HepG2 (cell line): ENCODE data around the gene TMEM117. TPM values are rescaled to one million over a fixed set of nuclear protein-coding genes. Genes with fewer than 3 reads are reported as not detected.

ENCODE experiments used
- CC2D1A ChIP-seq: sonication (generic); formaldehyde crosslinking; IDR thresholded peaks from 2 replicates; pipeline ENCODE4 v1.8.1; 2023; ENCODE audit warnings: mild to moderate bottlenecking, missing genetic modification reagents
- JUNB ChIP-seq: sonication (generic); formaldehyde crosslinking; IDR thresholded peaks from 2 replicates; pipeline ENCODE4 v1.8.0; 2022; ENCODE audit warnings: missing genetic modification reagents, mild to moderate bottlenecking, borderline replicate concordance
- KLF16 ChIP-seq, 2 experiments: sonication (generic) in 1 of 2; formaldehyde crosslinking in 1 of 2; IDR thresholded peaks; 2 replicates each; pipeline versions ENCODE4 v1.6.1 to v1.8.0; 2016 to 2023; ENCODE audit warnings: missing genetic modification reagents in 2 of 2, missing compliant biosample characterization in 1 of 2
- MEIS2 ChIP-seq: sonication (generic); formaldehyde crosslinking; IDR thresholded peaks from 2 replicates; pipeline ENCODE4 v1.9.0; 2021; ENCODE audit warnings: mild to moderate bottlenecking, missing genetic modification reagents
- MYC ChIP-seq: sonication (generic); formaldehyde crosslinking; IDR thresholded peaks from 2 replicates; pipeline ENCODE4 v1.9.0; 2021; ENCODE audit warnings: missing genetic modification reagents, borderline replicate concordance
- NCOA1 ChIP-seq: sonication (generic); formaldehyde crosslinking; IDR thresholded peaks from 2 replicates; pipeline ENCODE4 v1.9.0; 2021; ENCODE audit warnings: missing genetic modification reagents
- POLR2G ChIP-seq: fragments of 200-400 bp; formaldehyde crosslinking; IDR thresholded peaks from 2 replicates; pipeline ENCODE4 v1.6.1; 2018; ENCODE audit warnings: mild to moderate bottlenecking, low read depth, low read length, moderate library complexity
- ZNF121 ChIP-seq: sonication (generic); formaldehyde crosslinking; IDR thresholded peaks from 2 replicates; pipeline ENCODE4 v1.5.0; 2020; ENCODE audit warnings: mild to moderate bottlenecking, missing genetic modification reagents
- ZNF496 ChIP-seq: sonication (generic); formaldehyde crosslinking; IDR thresholded peaks from 2 replicates; pipeline ENCODE4 v1.8.1; 2023; ENCODE audit warnings: mild to moderate bottlenecking, moderate library complexity, missing genetic modification reagents; ENCODE audit not compliant: insufficient replicate concordance
- polyA plus RNA-seq, 8 experiments: library from polyadenylated mRNA; depleted of rRNA in 3 of 8; stranded (reverse) in 7 of 8; unstranded in 1 of 8; fragments of >200 nt; fragmentation: Illumina TruSeq in 4 of 8; extraction: Trizol in 4 of 8; gene quantifications; 2 replicates each; pipeline versions ENCODE4 v1.2.1 to v1.2.3, GENCODE V29; 2011 to 2016; ENCODE audit warnings: low read depth in 4 of 8, missing spikeins in 1 of 8, mixed read lengths in 1 of 8; ENCODE audit not compliant: insufficient read depth in 1 of 8
- total RNA-seq, 5 experiments: library from RNA; depleted of rRNA; stranded (reverse); fragments of >200 nt; fragmentation: Illumina TruSeq; extraction: Trizol; gene quantifications; 2 replicates each; pipeline ENCODE4 v1.2.3, GENCODE V29; 2016; ENCODE audit warnings: low read depth in 1 of 5
- TF ChIP-seq, protein P1 (sequence below): IDR thresholded peaks from 2 replicates; pipeline ENCODE4 v1.6.1; 2012; ENCODE audit warnings: low read length, improper control_type of control experiment
- TF ChIP-seq, protein P2 (sequence below): sonication (generic); formaldehyde crosslinking; IDR thresholded peaks from 2 replicates; pipeline ENCODE4 v1.9.0; 2021; ENCODE audit warnings: missing genetic modification reagents, mild to moderate bottlenecking, borderline replicate concordance
- TF ChIP-seq, protein P3 (sequence below): sonication (generic); formaldehyde crosslinking; IDR thresholded peaks from 2 replicates; pipeline ENCODE4 v1.8.0; 2023; ENCODE audit warnings: mild to moderate bottlenecking, missing genetic modification reagents
- TF ChIP-seq, protein P4 (sequence below), 2 experiments: sonication (generic) in 1 of 2; formaldehyde crosslinking in 1 of 2; IDR thresholded peaks; 2 replicates each; pipeline versions ENCODE4 v1.4.0 to v1.6.1; 2016 to 2020; ENCODE audit warnings: borderline replicate concordance in 1 of 2, low read depth in 1 of 2, mild to moderate bottlenecking in 1 of 2, missing genetic modification reagents in 1 of 2

The TMEM117 gene
- total and polyA plus RNA-seq, 2 of the 13 experiments (the other 11 are each of a cell fraction or from before 2014, with no cell fraction given): 2.8 to 8.5 TPM

DNA sequence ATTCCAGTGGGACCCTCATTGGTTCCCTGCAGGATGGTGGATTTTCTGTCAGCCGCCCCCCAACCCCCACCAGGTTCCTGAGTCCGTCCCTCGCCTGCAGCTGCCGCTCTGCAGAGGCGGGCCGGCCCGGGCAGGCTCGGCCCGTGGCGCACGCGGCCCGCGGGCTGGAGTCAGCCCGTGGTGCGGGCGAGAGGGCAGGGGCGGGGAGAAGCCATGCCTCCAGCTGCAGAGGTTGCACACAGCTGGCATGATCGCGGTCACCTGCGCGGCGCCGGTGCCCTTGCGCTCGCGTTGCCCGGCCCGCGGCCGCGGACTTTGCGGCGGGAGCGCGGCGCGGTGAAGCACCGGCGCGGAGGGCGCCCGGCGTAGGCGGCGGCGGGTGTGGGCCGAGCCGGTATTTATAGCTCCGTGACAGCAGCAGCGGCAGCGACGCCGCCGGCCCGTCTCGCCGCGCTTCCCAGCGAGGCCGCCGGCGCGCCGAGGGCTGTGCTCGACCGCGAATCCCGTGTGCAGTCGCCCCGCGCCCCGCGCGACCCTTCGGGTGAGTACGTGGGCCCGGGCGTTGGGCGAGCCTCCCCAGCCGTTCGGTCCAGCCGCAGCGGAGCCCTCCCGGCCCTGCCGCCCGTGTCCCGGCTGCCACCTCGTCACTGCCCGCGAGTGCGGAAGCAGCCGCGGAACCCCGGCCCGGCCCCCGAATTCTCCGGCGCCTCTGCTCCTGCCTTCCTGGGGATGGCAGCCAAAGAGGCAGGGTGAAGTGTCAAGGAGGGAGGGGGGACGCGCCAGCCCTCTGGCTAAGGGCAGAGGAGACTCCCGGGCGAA lies at the start of gene TMEM117 (continued):
- TF ChIP-seq CC2D1A (CRISPR knock-in tag) (no peak), ZNF496 (no peak), POLR2G (peak; percentile 52), MEIS2 (CRISPR knock-in tag) (no peak; the same call in 1 of the 2 replicates), NCOA1 (CRISPR knock-in tag) (no peak), KLF16 (CRISPR knock-in tag; IDR thresholded peaks at IDR 0.05) (no peak), ZNF121 (CRISPR knock-in tag) (no peak), MYC (CRISPR knock-in tag) (peak; percentile 69), JUNB (CRISPR knock-in tag) (no peak)
- TF ChIP-seq, protein P1, sequence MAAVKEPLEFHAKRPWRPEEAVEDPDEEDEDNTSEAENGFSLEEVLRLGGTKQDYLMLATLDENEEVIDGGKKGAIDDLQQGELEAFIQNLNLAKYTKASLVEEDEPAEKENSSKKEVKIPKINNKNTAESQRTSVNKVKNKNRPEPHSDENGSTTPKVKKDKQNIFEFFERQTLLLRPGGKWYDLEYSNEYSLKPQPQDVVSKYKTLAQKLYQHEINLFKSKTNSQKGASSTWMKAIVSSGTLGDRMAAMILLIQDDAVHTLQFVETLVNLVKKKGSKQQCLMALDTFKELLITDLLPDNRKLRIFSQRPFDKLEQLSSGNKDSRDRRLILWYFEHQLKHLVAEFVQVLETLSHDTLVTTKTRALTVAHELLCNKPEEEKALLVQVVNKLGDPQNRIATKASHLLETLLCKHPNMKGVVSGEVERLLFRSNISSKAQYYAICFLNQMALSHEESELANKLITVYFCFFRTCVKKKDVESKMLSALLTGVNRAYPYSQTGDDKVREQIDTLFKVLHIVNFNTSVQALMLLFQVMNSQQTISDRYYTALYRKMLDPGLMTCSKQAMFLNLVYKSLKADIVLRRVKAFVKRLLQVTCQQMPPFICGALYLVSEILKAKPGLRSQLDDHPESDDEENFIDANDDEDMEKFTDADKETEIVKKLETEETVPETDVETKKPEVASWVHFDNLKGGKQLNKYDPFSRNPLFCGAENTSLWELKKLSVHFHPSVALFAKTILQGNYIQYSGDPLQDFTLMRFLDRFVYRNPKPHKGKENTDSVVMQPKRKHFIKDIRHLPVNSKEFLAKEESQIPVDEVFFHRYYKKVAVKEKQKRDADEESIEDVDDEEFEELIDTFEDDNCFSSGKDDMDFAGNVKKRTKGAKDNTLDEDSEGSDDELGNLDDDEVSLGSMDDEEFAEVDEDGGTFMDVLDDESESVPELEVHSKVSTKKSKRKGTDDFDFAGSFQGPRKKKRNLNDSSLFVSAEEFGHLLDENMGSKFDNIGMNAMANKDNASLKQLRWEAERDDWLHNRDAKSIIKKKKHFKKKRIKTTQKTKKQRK: no peak
- TF ChIP-seq, protein P2, sequence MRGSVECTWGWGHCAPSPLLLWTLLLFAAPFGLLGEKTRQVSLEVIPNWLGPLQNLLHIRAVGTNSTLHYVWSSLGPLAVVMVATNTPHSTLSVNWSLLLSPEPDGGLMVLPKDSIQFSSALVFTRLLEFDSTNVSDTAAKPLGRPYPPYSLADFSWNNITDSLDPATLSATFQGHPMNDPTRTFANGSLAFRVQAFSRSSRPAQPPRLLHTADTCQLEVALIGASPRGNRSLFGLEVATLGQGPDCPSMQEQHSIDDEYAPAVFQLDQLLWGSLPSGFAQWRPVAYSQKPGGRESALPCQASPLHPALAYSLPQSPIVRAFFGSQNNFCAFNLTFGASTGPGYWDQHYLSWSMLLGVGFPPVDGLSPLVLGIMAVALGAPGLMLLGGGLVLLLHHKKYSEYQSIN (CRISPR knock-in tag): no peak
- TF ChIP-seq, protein P3, sequence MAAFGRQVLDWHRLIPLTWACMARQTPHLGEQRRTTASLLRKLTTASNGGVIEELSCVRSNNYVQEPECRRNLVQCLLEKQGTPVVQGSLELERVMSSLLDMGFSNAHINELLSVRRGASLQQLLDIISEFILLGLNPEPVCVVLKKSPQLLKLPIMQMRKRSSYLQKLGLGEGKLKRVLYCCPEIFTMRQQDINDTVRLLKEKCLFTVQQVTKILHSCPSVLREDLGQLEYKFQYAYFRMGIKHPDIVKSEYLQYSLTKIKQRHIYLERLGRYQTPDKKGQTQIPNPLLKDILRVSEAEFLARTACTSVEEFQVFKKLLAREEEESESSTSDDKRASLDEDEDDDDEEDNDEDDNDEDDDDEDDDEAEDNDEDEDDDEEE: no peak
- TF ChIP-seq, protein P4, sequence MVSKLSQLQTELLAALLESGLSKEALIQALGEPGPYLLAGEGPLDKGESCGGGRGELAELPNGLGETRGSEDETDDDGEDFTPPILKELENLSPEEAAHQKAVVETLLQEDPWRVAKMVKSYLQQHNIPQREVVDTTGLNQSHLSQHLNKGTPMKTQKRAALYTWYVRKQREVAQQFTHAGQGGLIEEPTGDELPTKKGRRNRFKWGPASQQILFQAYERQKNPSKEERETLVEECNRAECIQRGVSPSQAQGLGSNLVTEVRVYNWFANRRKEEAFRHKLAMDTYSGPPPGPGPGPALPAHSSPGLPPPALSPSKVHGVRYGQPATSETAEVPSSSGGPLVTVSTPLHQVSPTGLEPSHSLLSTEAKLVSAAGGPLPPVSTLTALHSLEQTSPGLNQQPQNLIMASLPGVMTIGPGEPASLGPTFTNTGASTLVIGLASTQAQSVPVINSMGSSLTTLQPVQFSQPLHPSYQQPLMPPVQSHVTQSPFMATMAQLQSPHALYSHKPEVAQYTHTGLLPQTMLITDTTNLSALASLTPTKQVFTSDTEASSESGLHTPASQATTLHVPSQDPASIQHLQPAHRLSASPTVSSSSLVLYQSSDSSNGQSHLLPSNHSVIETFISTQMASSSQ (IDR thresholded peaks at IDR 0.05; ENCODE audit: low read depth): no peak
- TF ChIP-seq, protein P4 (CRISPR knock-in tag; IDR thresholded peaks at IDR 0.05; ENCODE audit: borderline replicate concordance): no peak
